Measurements from ENCODE around the gene PLK1.

- no peak for TF ChIP-seq ZFP3 (CRISPR knock-in tag; IDR thresholded peaks at IDR 0.05)
- TF ChIP-seq CSDC2 (CRISPR knock-in tag; IDR thresholded peaks at IDR 0.05), result no peak
- no peak for TF ChIP-seq ARNTL (CRISPR knock-in tag; IDR thresholded peaks at IDR 0.05; ENCODE audit: borderline replicate concordance, low read depth)
- TF ChIP-seq ZC3H10 (CRISPR knock-in tag; IDR thresholded peaks at IDR 0.05), result no peak
- no peak for TF ChIP-seq TCF4 (CRISPR knock-in tag; IDR thresholded peaks at IDR 0.05; ENCODE audit: borderline replicate concordance)
- no peak for TF ChIP-seq OSR1 (CRISPR knock-in tag; IDR thresholded peaks at IDR 0.05)
- TF ChIP-seq PATZ1 (CRISPR knock-in tag; IDR thresholded peaks at IDR 0.05; ENCODE audit: borderline replicate concordance), result no peak
- TF ChIP-seq CREB5 (CRISPR knock-in tag; IDR thresholded peaks at IDR 0.05; ENCODE audit: low read depth), result no peak
- TF ChIP-seq CSRNP3 (CRISPR knock-in tag; IDR thresholded peaks at IDR 0.05), result no peak
- no peak for TF ChIP-seq ZNF70 (CRISPR knock-in tag; IDR thresholded peaks at IDR 0.05)
- TF ChIP-seq RARB (CRISPR knock-in tag; IDR thresholded peaks at IDR 0.05), result no peak
These were observed 26.8 kb downstream of the PLK1 start for GRCh38 chr16:23705517-23705902.
